IMR-90 (cell line): ENCODE data around the gene TMEM170A.

Source experiments
- CEBPB ChIP-seq: IDR thresholded peaks from 2 replicates; pipeline ENCODE4 v1.6.1; 2012; ENCODE audit warnings: low read depth, low read length, improper control_type of control experiment
- CHD1 ChIP-seq: IDR thresholded peaks from 2 replicates; pipeline ENCODE4 v1.6.1; 2012; ENCODE audit warnings: low read depth, low read length, improper control_type of control experiment
- CTCF ChIP-seq: conservative IDR thresholded peaks from 2 replicates; pipeline ENCODE4 v1.5.1; 2012; ENCODE audit warnings: mild to moderate bottlenecking, low read depth, low read length, improper control_type of control experiment
- ELK1 ChIP-seq: fragments of 150-350 bp; IDR thresholded peaks from 2 replicates; pipeline ENCODE4 v1.6.1; 2016; ENCODE audit warnings: low read depth, mild to moderate bottlenecking, low read length, moderate library complexity, borderline replicate concordance
- FOS ChIP-seq: fragments of 150-350 bp; IDR thresholded peaks from 2 replicates; pipeline ENCODE4 v1.6.1; 2016; ENCODE audit warnings: low read depth, low read length
- MAZ ChIP-seq: IDR thresholded peaks from 2 replicates; pipeline ENCODE4 v1.6.1; 2012; ENCODE audit warnings: low read depth, mild to moderate bottlenecking, low read length, improper control_type of control experiment, moderate library complexity, borderline replicate concordance
- MXI1 ChIP-seq: IDR thresholded peaks from 2 replicates; pipeline ENCODE4 v1.6.1; 2012; ENCODE audit warnings: low read depth, mild to moderate bottlenecking, low read length, moderate library complexity, borderline replicate concordance
- POLR2A ChIP-seq: IDR thresholded peaks from 2 replicates; pipeline ENCODE4 v1.6.1; 2012; ENCODE audit warnings: mild to moderate bottlenecking, low read depth, low read length
- RAD21 ChIP-seq: IDR thresholded peaks from 2 replicates; pipeline ENCODE4 v1.6.1; 2012; ENCODE audit warnings: low read length, improper control_type of control experiment
- RFX5 ChIP-seq: IDR thresholded peaks from 2 replicates; pipeline ENCODE4 v1.8.0; 2012; ENCODE audit warnings: low read depth, mild to moderate bottlenecking, low read length, moderate library complexity
- SMC3 ChIP-seq: fragments of 150-350 bp; IDR thresholded peaks from 2 replicates; pipeline ENCODE4 v1.6.1; 2016; ENCODE audit warnings: low read depth, mild to moderate bottlenecking, antibody characterized with exemption, low read length, moderate library complexity
- USF2 ChIP-seq: fragments of 150-350 bp; IDR thresholded peaks from 2 replicates; pipeline ENCODE4 v1.6.1; 2017; ENCODE audit warnings: mild to moderate bottlenecking, antibody characterized with exemption, low read length, low read depth

- TF ChIP-seq CTCF = no peak
- no peak for TF ChIP-seq POLR2A
- no peak for TF ChIP-seq USF2
- no peak for TF ChIP-seq MAZ
- no peak for TF ChIP-seq CHD1
- TF ChIP-seq RAD21 = no peak
- TF ChIP-seq MXI1 = no peak
- TF ChIP-seq FOS = no peak
- no peak for TF ChIP-seq RFX5
- no peak for TF ChIP-seq SMC3
- TF ChIP-seq CEBPB = no peak
- TF ChIP-seq ELK1 = no peak
Measured at GRCh38 chr16:75475420-75475847, 10.9 kb upstream of the TMEM170A start.
